GM20000 (cell line): ENCODE results near the gene ZSCAN2.
"Not testable (repeated sequence)": the region's sequence is repeated elsewhere in the genome, so short reads cannot be mapped to it uniquely, and the experiment has no call there.

Source experiments
- DNase-seq: peaks from one replicate; pipeline ENCODE4 v3.0.0; 2012; ENCODE audit warnings: low spot score
- TF ChIP-seq, protein P1 (sequence below): IDR thresholded peaks from 2 replicates; pipeline ENCODE4 v1.5.1; 2012; ENCODE audit warnings: mild to moderate bottlenecking, control low read depth; ENCODE audit errors: extremely low read depth, missing control alignments

ZSCAN2 gene

DNA sequence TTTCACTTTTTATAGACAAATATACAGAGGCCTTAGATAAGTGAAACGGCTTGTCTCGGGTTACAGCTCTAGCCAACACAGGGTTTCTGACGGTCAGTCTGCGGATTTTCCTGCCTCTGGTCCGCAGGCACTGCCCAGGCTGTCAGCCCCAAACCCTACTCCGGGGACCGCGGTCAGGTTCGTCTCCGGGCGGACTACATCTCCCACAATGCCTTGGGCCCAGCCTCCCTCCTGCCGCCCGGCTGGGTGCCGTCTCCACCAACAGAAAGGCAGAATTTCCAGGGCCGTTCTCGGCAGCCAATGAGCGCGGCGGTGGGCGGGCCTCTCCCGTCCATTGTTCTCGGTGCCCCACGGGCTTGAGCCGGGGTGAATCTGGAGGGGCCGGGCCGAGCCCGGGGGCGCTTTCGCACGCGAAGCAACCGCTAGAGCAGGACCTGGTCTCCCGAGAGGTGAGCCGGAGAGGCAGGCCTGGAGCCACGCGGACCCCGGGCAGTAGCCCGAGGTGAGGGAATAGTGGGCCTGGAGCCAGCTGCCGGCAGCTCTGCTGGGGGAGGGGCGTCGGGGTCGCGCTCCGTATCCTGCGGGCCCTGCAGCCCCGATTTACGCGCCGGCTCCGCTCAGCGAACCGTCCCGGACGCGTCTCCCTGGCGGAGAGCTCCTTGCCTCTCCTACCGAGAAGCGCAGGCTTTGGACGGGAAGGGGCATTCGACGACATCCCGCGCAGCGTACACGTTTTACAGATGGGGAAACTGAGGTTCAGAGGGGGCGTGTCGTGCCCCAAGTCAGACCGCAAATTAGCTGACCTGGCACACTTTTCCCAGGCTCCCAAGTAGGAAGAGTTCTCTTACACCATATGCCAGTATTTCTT lies at the start of gene ZSCAN2:
Gene ZSCAN2, plus strand, starts transcription at position 323 of the 868 bp plus-strand sequence. CDS start 2,919 bp downstream, outside the sequence.
- TF ChIP-seq, protein P1, sequence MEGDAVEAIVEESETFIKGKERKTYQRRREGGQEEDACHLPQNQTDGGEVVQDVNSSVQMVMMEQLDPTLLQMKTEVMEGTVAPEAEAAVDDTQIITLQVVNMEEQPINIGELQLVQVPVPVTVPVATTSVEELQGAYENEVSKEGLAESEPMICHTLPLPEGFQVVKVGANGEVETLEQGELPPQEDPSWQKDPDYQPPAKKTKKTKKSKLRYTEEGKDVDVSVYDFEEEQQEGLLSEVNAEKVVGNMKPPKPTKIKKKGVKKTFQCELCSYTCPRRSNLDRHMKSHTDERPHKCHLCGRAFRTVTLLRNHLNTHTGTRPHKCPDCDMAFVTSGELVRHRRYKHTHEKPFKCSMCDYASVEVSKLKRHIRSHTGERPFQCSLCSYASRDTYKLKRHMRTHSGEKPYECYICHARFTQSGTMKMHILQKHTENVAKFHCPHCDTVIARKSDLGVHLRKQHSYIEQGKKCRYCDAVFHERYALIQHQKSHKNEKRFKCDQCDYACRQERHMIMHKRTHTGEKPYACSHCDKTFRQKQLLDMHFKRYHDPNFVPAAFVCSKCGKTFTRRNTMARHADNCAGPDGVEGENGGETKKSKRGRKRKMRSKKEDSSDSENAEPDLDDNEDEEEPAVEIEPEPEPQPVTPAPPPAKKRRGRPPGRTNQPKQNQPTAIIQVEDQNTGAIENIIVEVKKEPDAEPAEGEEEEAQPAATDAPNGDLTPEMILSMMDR, result no peak
- peak; percentile 93 for DNase-seq

DNA sequence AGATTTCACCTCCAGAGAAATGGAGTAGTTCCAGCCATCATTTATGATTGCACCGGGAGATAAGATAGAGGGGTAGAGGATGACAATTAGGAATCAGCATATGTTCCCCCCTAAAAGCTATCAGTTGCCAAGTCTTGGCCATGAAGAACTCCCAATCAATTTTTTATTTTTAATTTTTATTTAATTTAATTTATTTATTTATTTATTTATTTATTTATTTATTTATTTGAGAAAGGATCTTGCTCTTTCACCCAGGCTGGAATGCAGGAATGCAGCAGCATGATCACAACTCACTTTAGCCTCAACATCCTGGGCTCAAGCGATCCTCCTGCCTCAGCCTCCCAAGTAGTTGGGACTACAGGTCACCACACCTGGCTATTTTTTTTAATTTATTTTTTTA lies 49.2 kb upstream of the ZSCAN2 start:
- not testable (repeated sequence) for DNase-seq

DNA sequence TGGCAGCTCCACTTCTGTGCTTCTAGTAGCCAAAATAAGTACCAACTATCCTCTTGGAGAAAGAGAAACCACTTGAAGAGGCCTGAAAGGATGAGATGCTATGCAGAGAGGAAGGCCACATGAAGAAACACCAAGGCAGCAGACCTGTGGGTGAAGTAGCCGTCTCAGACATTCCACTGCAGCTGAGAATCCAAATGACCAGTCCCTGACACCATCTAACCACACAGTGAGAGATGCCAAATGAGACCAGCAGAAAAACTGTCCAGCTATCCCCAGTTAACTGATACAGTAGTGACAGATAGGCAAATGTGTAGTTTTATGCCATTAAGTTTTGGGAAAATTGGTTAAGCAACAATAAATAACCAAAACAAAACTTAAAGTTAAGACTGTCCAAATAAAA lies 47.9 kb upstream of the ZSCAN2 start:
- TF ChIP-seq, protein P1, result no peak
- no peak for DNase-seq

DNA sequence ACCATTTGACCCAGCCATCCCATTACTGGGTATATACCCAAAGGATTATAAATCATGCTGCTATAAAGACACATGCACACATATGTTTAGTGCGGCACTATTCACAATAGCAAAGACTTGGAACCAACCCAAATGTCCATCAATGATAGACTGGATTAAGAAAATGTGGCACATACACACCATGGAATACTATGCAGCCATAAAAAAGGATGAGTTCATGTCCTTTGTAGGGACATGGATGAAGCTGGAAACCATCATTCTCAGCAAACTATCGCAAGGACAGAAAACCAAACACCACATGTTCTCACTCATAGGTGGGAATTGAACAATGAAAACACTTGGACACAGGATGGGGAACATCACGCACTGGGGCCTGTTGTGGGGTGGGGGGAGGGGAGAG lies 44.1 kb upstream of the ZSCAN2 start:
- DNase-seq, result not testable (repeated sequence)

DNA sequence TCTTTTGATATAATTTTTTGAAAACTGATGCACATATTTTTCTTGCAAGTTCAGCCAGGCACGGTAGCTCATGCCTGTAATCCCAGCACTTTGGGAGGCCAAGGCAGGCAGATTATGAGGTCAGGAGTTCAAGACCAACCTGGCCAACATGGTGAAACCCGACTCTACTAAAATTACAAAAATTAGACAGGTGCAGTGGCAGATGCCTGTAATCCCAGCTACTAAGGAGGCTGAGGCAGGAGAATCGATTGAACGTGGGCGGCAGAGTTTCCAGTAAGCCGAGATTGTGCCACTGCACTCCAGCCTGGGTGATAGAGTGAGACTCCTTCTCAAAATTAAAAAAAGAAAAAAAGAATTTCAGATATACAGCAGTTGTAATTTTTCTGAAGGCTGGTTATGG lies 32.8 kb upstream of the ZSCAN2 start:
- DNase-seq, result not testable (repeated sequence)

DNA sequence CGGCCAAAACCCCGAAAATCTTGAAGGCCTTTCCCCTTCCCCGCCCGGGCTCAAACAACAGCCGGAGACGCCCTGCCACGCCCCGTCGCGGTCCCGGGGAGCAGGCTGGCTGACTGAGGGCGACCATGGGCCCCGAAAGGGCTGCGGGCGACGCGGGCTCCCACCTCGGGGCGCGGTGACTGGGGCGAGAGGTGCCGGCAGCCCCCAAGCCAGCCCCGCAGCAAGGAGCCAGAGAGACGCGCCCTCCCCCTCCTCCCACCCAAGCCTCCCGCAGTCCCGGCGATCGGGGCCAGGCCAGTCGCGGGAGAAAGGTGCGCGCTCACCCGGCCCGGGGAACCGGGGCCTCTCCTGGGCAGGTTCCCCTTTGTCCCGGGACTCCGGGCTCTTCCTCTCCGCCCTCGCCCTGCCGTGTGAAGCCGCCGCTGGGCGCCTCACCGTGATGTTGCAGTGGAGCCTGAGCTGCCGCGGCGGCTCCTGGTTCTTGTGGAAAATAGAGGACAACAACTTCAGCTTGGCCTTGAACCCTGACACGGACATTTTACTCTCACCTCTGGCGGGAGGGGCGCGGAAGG lies 30.6 kb upstream of the ZSCAN2 start:
- TF ChIP-seq, protein P1, result no peak
- DNase-seq, result peak; percentile 58

DNA sequence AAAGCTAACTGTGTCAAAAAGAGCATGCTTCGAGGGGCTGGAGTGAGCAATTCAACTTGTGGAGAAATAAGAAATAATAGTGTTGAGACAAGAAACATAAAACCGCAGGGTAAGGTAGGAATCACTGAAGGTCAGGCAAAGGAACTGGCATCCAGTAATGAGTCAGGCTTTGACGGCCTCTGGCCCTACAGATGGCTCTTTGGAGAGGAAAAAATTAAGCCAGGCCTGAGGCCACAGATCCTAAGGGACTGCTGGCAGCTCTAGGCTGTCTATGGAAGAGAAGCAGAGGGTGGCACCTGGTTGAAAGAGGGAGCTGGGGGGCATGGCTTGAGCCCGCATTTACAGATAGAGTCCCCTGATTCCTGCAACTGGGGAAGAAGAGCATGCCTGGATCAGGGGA lies 28.6 kb upstream of the ZSCAN2 start:
- DNase-seq, result no peak
- TF ChIP-seq, protein P1, result no peak

DNA sequence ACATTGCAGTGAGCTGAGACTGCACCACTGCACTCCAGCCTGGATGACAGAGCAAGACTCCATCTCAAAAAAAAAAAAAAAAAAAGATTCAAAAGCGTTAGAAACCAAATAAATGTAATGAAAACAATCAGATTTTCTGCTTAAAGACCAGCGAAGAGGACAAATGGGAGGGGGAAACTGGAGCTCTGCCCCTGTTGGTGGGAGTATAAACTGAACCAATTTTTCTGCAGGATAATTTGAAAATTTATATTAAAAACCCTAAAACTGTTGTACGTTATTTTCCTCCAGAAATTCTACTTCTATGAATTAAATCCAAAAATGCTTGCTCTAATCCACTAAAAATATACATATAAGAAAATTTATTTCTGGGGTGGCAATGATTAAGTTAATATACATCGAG lies 25.3 kb upstream of the ZSCAN2 start:
- no peak for DNase-seq
- TF ChIP-seq, protein P1, result no peak

DNA sequence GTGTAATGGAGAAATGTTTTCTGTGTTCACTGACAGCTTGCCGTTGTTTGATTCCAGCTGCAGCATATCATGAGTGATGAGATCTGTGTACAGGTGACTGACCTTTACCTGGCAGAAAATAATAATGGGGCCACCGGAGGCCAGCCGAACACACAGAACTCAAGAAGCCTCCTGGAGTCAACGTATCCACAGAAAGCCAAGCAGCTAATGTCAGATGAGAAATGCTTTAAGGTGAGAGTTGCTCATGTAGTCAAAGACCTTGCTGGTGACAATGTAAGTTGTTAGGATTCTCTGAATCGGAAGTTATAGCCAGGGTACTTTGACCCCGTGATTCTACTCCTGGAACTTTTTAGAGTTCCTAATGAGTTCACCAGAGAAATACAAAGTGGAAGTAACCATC lies 22.9 kb upstream of the ZSCAN2 start:
- DNase-seq, result not testable (repeated sequence)

DNA sequence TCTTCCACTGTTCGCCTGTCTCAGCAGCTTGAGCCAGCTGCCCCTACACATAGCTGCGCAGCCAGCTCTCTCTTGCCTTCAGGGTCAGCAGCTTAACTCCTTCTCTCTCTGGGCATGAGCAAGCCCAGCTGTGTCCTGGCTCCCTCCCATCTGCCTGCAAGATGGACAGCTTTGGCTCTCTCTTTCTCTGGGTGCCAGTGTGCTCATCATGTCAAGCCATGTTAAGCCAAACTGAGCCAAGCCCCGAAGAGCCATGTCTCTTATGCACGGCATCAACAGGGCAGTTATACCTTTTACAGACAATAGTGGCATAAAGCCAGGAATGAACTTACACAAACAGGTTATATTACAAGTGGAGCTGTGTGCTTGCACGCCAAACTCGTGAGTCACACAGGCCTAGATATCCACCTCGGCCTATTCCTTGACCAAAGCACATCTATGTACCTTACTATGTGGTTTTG lies 21.5 kb upstream of the ZSCAN2 start:
- not testable (repeated sequence) for DNase-seq

DNA sequence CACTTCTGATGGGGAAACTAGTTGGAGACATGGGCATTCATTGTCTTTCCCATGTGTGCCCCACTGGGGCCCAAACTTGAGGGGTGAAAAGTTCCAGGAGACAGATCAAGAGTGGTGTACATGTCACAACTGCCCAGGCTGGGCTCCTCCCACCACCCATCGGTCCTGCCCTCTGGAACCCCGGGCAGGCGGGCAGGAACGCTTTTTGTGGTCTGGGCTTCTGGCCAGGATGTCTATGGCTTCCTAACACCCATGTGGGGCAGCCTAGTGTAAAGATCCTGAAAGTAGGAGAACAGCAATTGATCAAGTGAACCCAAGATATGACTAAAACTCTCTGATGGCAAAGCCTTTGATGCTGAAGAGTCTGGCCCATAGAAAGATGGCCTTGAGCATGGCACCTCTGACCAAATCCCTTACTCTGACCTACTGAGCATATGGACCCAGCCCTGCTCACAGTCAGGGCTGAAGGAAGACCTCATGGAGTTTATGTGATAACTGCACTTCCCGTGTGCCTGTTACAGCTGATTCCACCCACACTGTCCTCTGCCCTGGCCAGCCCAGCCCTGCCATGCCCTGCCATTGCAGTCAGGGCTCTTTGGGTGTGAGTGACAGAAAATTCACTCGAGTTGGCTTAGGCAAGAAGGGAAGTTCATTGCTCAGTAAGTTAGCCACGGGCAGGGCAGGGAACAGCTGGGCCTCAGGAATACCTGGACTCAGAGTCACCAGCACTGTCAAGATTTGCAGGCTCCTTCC lies 19.0 kb upstream of the ZSCAN2 start:
- DNase-seq, result not testable (repeated sequence)
